Panc1 (cell line): ENCODE measurements around the gene STXBP3. TPM values are rescaled to one million over a fixed set of nuclear protein-coding genes. Genes with fewer than 3 reads are reported as not detected.
A peak's percentile ranks its signal among the peaks of the same experiment; 100 is the strongest.

Experiments used
- ATAC-seq: fragments of 200-7000 bp; cut with Tn5 transposase; 2 replicates; pipeline ENCODE4 v1.9.1; 2020; ENCODE audit warnings: mild to moderate bottlenecking, moderate library complexity
- BruUV-seq: library from RNA; stranded (reverse); fragments of 400-500 nt; replicated peaks from 2 replicates; lab custom pipeline; 2021; lab: Mats Ljungman, UMichigan
- CTCF ChIA-PET: fragments of 300-600 bp; sonication (Branson Sonifier 250); formaldehyde crosslinking; loops from one replicate; lab custom pipeline; 2022; ENCODE audit warnings: antibody characterized with exemption; lab: Charles Lee
- POLR2A ChIA-PET: fragments of 300-600 bp; sonication (Branson Sonifier 250); formaldehyde crosslinking; loops from one replicate; lab custom pipeline; 2022; ENCODE audit warnings: antibody characterized with exemption; lab: Charles Lee
- DNase-seq: peaks from one replicate; pipeline ENCODE4 v3.0.0-alpha.2; 2010; ENCODE audit warnings: low read depth, low spot score
- H3K27ac ChIP-seq: 2 replicates; pipeline ENCODE4 v1.5.1; 2011; ENCODE audit warnings: mild to moderate bottlenecking, low read length, inconsistent platforms
- H3K27me3 ChIP-seq: fragments of 200-500 bp; sonication (Bioruptor generic); 2 replicates; pipeline ENCODE4 v1.6.0; 2014; ENCODE audit warnings: low read length, inconsistent platforms; ENCODE audit not compliant: control insufficient read depth, insufficient read depth
- H3K36me3 ChIP-seq: fragments of 200-500 bp; sonication (Bioruptor generic); 2 replicates; pipeline ENCODE4 v1.5.1; 2014; ENCODE audit warnings: inconsistent platforms, mild to moderate bottlenecking, low read length, moderate library complexity; ENCODE audit not compliant: control insufficient read depth, insufficient read depth
- H3K4me1 ChIP-seq: 2 replicates; pipeline ENCODE4 v1.5.1; 2011; ENCODE audit warnings: inconsistent platforms, mild to moderate bottlenecking, low read length, moderate library complexity; ENCODE audit not compliant: control insufficient read depth, insufficient read depth
- H3K4me3 ChIP-seq, 2 experiments: 2 replicates each; pipeline ENCODE4 v1.5.1; 2011 to 2012; ENCODE audit warnings: low read depth in 2 of 2, low read length in 2 of 2, mild to moderate bottlenecking in 2 of 2, inconsistent platforms in 1 of 2, moderate library complexity in 1 of 2
- H3K9me3 ChIP-seq: fragments of 200-500 bp; sonication (Bioruptor generic); 2 replicates; pipeline ENCODE4 v1.5.1; 2014; ENCODE audit warnings: low read depth, mild to moderate bottlenecking, inconsistent platforms, low read length, moderate library complexity; ENCODE audit not compliant: control insufficient read depth, insufficient read depth
- CTCF ChIP-seq: fragments of 450-650 bp; IDR thresholded peaks from 2 replicates; pipeline ENCODE4 v1.5.1; 2017; ENCODE audit warnings: mild to moderate bottlenecking
- POLR2AphosphoS5 ChIP-seq: IDR thresholded peaks from 2 replicates; pipeline ENCODE4 v1.6.1; 2012; ENCODE audit warnings: mild to moderate bottlenecking, low read depth, low read length, moderate library complexity
- REST ChIP-seq, 2 experiments: IDR thresholded peaks; 2 replicates each; pipeline ENCODE4 v1.6.1; 2011 to 2012; ENCODE audit warnings: low read depth in 2 of 2, control low read depth in 1 of 2, low read length in 1 of 2, mild to moderate bottlenecking in 1 of 2, moderate library complexity in 1 of 2; ENCODE audit not compliant: insufficient read depth in 1 of 2
- SIN3A ChIP-seq: IDR thresholded peaks from 2 replicates; pipeline ENCODE4 v1.6.1; 2012; ENCODE audit warnings: low read depth, mild to moderate bottlenecking, low read length, moderate library complexity, borderline replicate concordance; ENCODE audit not compliant: insufficient read depth
- TCF7L2 ChIP-seq: IDR thresholded peaks from 2 replicates; pipeline ENCODE4 v1.6.1; 2011; ENCODE audit warnings: mild to moderate bottlenecking, low read depth, low read length, inconsistent platforms
- in situ Hi-C: cut with HindIII; loops from 2 replicates; pipeline ENCODE4 v1.10.0; 2016; ENCODE audit warnings: low sequenced_read_pairs, low pct_unique_long_range_greater_than_20kb
- intact Hi-C: fragments of 100-400 bp; cut with micrococcal nuclease; formaldehyde crosslinking; loops from one replicate; pipeline ENCODE4 v1.10.0; 2022; ENCODE audit not compliant: unreplicated experiment
- total RNA-seq: library from RNA; stranded (reverse); gene quantifications from one replicate; pipeline ENCODE4 v1.2.1, GENCODE V29; 2021; ENCODE audit not compliant: unreplicated experiment

Gene STXBP3
- total RNA-seq, 1 experiment from 2014 or later, result 27.7 TPM

GRCh38 chr1:108828074-108828961 lies 81.8 kb downstream of the STXBP3 start:
- Histone ChIP-seq H3K27ac (peak overlapping the region; percentile 98), H3K4me3 (peak overlapping the region in 1 of 2 experiments; percentile 46; a peak in 2 of 4 replicates), H3K36me3 (no peaks in the 10 kb centered on the region), H3K9me3 (no peaks in the 10 kb centered on the region), H3K27me3 (no peaks in the 10 kb centered on the region), H3K4me1 (peaks cover 38% of the 10 kb centered on the region)
- ATAC-seq (peak; percentile 71), DNase-seq (peak; percentile 57)
- no peak for TF ChIP-seq TCF7L2
- TF ChIP-seq CTCF, result peak; percentile 79
- no TSS peak for BruUV-seq
- ChIA-PET CTCF (interaction anchor here (0.7 kb wide), 2 partner anchors 70 to 135 kb away, joined by 3 read pairs; partner anchors contain the start of gene CLCC1), POLR2A (interaction anchor here (0.6 to 1.1 kb wide), 3 partner anchors 12 to 24 kb away, joined by 3 to 7 read pairs (median 3); no protein-coding TSS in a partner anchor)
- intact Hi-C loops, result loop anchor here (1.0 to 5.0 kb wide), 2 partner anchors 49 to 70 kb away; partner anchors contain the start of gene GPSM2
- in situ Hi-C loops, result no loop called here

GRCh38 chr1:108829498-108829916 lies 83.0 kb downstream of the STXBP3 start:
- Histone ChIP-seq H3K4me3 (peak overlapping the region in 1 of 2 experiments; percentile 56; a peak in 3 of 4 replicates), H3K4me1 (peaks cover 38% of the 10 kb centered on the region), H3K27me3 (no peaks in the 10 kb centered on the region), H3K36me3 (no peaks in the 10 kb centered on the region), H3K9me3 (no peaks in the 10 kb centered on the region), H3K27ac (peak overlapping the region; percentile 98)
- intact Hi-C loops, result loop anchor here (5.0 kb wide), 1 partner anchor 48 kb away; the partner anchor contains the start of gene GPSM2
- in situ Hi-C loops, result no loop called here
- TF ChIP-seq TCF7L2, result no peak
- TF ChIP-seq REST (IDR thresholded peaks at IDR 0.05; ENCODE audit: insufficient read depth in 1 of 2, low read depth in 2 of 2, low read length in 1 of 2), result no peak
- TF ChIP-seq CTCF, result no peak
- TF ChIP-seq SIN3A, result no peak
- TF ChIP-seq POLR2AphosphoS5, result no peak
- DNase-seq (peak; percentile 63), ATAC-seq (no peak)
- no TSS peak for BruUV-seq
- CTCF ChIA-PET, result interaction anchor here (1.4 kb wide), 1 partner anchor 67 kb away, joined by 4 read pairs; no protein-coding TSS in a partner anchor
- POLR2A ChIA-PET, result interaction anchor here (0.8 kb wide), 1 partner anchor 22 kb away, joined by 3 read pairs; no protein-coding TSS in a partner anchor
